Hepatocyte (in vitro differentiated cells): ENCODE results near the gene GNAZ.

ENCODE experiments used
- CTCF ChIP-seq: fragments of 200-600 bp; sonication (generic); IDR thresholded peaks from 2 replicates; pipeline ENCODE4 v1.5.1; 2016; ENCODE audit warnings: antibody characterized with exemption, mild to moderate bottlenecking; ENCODE audit not compliant: poor library complexity
- EZH2phosphoT487 ChIP-seq: fragments of 200-600 bp; sonication (generic); IDR thresholded peaks from one replicate; pipeline ENCODE4 v1.6.1; 2018; ENCODE audit warnings: antibody characterized with exemption, mild to moderate bottlenecking, low read depth, moderate library complexity; ENCODE audit not compliant: unreplicated experiment, severe bottlenecking

GRCh38 chr22:23080613-23081290, 10.4 kb downstream of the GNAZ start:
- TF ChIP-seq CTCF, result no peak
- TF ChIP-seq EZH2phosphoT487, result no peak
